Dendritic cell treated with granulocyte-macrophage colony-stimulating factor and Interleukin-4, amounts not matched to agents 40 ng/mL and 50 ng/mL, for 4 days (primary cell): ENCODE data around the gene MPDZ.
"Not testable (repeated sequence)": the region's sequence is repeated elsewhere in the genome, so short reads cannot be mapped to it uniquely, and the experiment has no call there.

Experiments
- H3K27ac Mint-ChIP-seq: one replicate; pipeline ENCODE4 v1.8.0; 2022; ENCODE audit warnings: mild to moderate bottlenecking, mixed read lengths
- H3K27me3 Mint-ChIP-seq: one replicate; pipeline ENCODE4 v1.8.0; 2022; ENCODE audit warnings: mild to moderate bottlenecking, mixed read lengths
- H3K36me3 Mint-ChIP-seq: one replicate; pipeline ENCODE4 v1.8.0; 2022; ENCODE audit warnings: low read depth, mixed read lengths
- H3K4me1 Mint-ChIP-seq: one replicate; pipeline ENCODE4 v1.8.0; 2022; ENCODE audit warnings: low read depth, mixed read lengths
- H3K4me3 Mint-ChIP-seq: one replicate; pipeline ENCODE4 v1.8.0; 2022; ENCODE audit warnings: mild to moderate bottlenecking, moderate library complexity, mixed read lengths
- H3K9me3 Mint-ChIP-seq: one replicate; pipeline ENCODE4 v1.8.0; 2022; ENCODE audit warnings: mixed read lengths
- intact Hi-C: fragments of 100-400 bp; cut with micrococcal nuclease; formaldehyde crosslinking; loops from one replicate; pipeline ENCODE4 v1.15.0; 2022

The MPDZ gene

GRCh38 chr9:13228431-13228830 lies 51.1 kb downstream of the MPDZ start:
- Mint-ChIP-seq H3K9me3 (no peaks in the 10 kb centered on the region), H3K36me3 (no peaks in the 10 kb centered on the region), H3K27me3 (no peaks in the 10 kb centered on the region), H3K4me3 (no peak overlapping the region), H3K27ac (no peak overlapping the region), H3K4me1 (no peaks in the 10 kb centered on the region)
- intact Hi-C loops, result no loop called here

- intact Hi-C loops, result no loop called here
- Mint-ChIP-seq H3K36me3 (no peaks in the 10 kb centered on the region), H3K27me3 (no peaks in the 10 kb centered on the region), H3K9me3 (no peaks in the 10 kb centered on the region), H3K4me3 (no peak overlapping the region), H3K27ac (no peak overlapping the region), H3K4me1 (no peaks in the 10 kb centered on the region)
Measured at GRCh38 chr9:13224366-13224765, 55.1 kb downstream of the MPDZ start.

- H3K36me3 Mint-ChIP-seq, H3K9me3 Mint-ChIP-seq, H3K27ac Mint-ChIP-seq, H3K4me1 Mint-ChIP-seq, intact Hi-C loops, H3K4me3 Mint-ChIP-seq, H3K27me3 Mint-ChIP-seq: not testable (repeated sequence)
Measured at GRCh38 chr9:13222733-13223132, 56.8 kb downstream of the MPDZ start.

- H3K27ac Mint-ChIP-seq, result no peak overlapping the region
- no peaks in the 10 kb centered on the region for H3K4me1 Mint-ChIP-seq
- intact Hi-C loops, result no loop called here
- no peaks in the 10 kb centered on the region for H3K9me3 Mint-ChIP-seq
- no peaks in the 10 kb centered on the region for H3K27me3 Mint-ChIP-seq
- H3K36me3 Mint-ChIP-seq, result no peaks in the 10 kb centered on the region
- H3K4me3 Mint-ChIP-seq, result no peak overlapping the region
Measured at GRCh38 chr9:13221741-13222140, 57.8 kb downstream of the MPDZ start.

- Mint-ChIP-seq H3K4me1 (no peaks in the 10 kb centered on the region), H3K4me3 (no peak overlapping the region), H3K36me3 (no peaks in the 10 kb centered on the region), H3K9me3 (no peaks in the 10 kb centered on the region), H3K27ac (no peak overlapping the region), H3K27me3 (no peaks in the 10 kb centered on the region)
- intact Hi-C loops, result no loop called here
Measured at GRCh38 chr9:13220837-13221236, 58.7 kb downstream of the MPDZ start.

- H3K4me3 Mint-ChIP-seq, result no peak overlapping the region
- no peaks in the 10 kb centered on the region for H3K4me1 Mint-ChIP-seq
- no peaks in the 10 kb centered on the region for H3K36me3 Mint-ChIP-seq
- H3K27me3 Mint-ChIP-seq, result no peaks in the 10 kb centered on the region
- no peak overlapping the region for H3K27ac Mint-ChIP-seq
- no peaks in the 10 kb centered on the region for H3K9me3 Mint-ChIP-seq
- intact Hi-C loops, result no loop called here
Measured at GRCh38 chr9:13215791-13216554, 63.5 kb downstream of the MPDZ start.

DNA sequence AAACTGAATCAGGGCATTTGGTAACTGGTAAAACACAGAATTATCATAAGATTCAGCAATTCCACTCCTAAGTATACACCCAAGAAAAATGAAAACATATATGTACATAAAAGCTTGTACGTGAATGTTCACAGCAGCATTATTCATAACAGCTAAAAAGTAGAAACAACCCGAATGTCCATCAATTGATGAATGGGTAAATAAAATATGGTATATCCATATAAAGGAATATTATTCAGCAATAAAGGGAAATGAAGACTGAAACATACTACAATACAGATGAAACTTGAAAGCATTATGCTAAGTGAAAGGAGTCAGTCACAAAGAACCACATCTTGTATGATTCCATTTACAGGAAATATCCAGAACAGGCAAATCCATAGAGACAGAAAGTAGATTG lies 65.5 kb downstream of the MPDZ start:
- no peaks in the 10 kb centered on the region for H3K4me1 Mint-ChIP-seq
- no peaks in the 10 kb centered on the region for H3K36me3 Mint-ChIP-seq
- no peak overlapping the region for H3K27ac Mint-ChIP-seq
- no peaks in the 10 kb centered on the region for H3K9me3 Mint-ChIP-seq
- no peak overlapping the region for H3K4me3 Mint-ChIP-seq
- intact Hi-C loops, result no loop called here
- no peaks in the 10 kb centered on the region for H3K27me3 Mint-ChIP-seq

DNA sequence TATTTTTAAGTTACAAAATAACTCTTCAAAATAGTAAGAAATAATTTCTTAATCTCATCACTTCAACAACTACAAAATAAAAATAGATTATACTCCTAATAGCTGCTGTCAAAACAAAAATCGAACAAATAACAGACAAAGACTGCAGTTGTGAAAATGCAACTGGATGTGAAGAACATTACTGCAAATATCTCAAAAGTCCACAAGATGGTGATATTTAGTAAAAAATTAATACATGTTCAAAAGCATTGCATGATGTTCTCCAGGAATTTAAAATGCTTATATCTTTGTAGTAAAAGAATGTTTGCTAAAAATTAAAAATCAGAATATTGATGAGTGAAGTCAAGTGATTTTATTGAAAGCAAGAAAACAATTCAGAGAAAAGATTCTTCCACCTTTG lies 66.2 kb downstream of the MPDZ start:
- Mint-ChIP-seq H3K4me1 (no peaks in the 10 kb centered on the region), H3K27me3 (no peaks in the 10 kb centered on the region), H3K27ac (no peak overlapping the region), H3K9me3 (no peaks in the 10 kb centered on the region), H3K4me3 (no peak overlapping the region), H3K36me3 (no peaks in the 10 kb centered on the region)
- intact Hi-C loops, result no loop called here

GRCh38 chr9:13210306-13210705 lies 69.2 kb downstream of the MPDZ start:
- no peaks in the 10 kb centered on the region for H3K9me3 Mint-ChIP-seq

DNA sequence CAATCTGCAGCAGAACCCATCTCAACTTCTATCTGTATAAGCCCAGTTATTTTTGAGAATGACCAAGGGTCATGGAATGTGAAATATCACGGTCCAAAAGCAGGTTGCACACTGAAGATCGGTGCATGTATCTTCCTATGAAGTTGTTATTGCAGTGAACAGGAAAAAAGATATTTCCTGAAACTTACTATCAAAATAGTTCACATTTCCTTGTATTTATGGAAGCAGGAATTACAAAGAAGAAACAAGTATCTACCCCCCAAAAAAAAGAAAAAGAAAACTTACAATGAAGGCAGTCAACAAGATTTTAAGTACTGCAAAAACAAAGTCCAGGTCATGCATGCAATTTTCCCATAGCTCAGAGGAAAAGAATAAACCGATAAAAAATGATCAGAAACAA lies 70.0 kb downstream of the MPDZ start:
- no peaks in the 10 kb centered on the region for H3K36me3 Mint-ChIP-seq

More at GRCh38 chr9:13210306-13210705, 69.2 kb downstream of the MPDZ start:
- H3K4me1 Mint-ChIP-seq, result no peaks in the 10 kb centered on the region
- intact Hi-C loops, result no loop called here
- H3K27me3 Mint-ChIP-seq, result no peaks in the 10 kb centered on the region
- H3K4me3 Mint-ChIP-seq, result no peak overlapping the region
- H3K36me3 Mint-ChIP-seq, result no peaks in the 10 kb centered on the region
- H3K27ac Mint-ChIP-seq, result no peak overlapping the region

DNA sequence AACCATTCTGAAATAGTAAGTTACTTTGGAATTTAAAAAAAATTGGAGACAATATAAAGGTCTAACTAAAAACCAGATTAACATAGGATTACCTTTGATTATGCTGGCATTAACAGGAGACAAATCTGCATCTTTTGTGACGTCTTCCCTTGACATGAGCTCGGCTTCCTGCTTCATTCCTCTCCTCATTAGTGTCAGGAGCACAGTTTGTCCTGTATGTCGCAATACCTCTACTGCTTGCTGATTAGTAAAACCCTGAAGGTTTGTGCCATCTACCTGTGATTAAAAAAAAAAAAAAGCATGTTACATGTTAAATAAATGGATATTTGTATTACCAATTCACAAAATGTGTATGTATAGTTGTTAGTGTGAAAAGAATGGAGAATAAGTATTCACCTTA lies 73.7 kb downstream of the MPDZ start:
- Mint-ChIP-seq H3K27me3 (no peaks in the 10 kb centered on the region), H3K4me1 (no peaks in the 10 kb centered on the region), H3K4me3 (no peak overlapping the region), H3K9me3 (no peaks in the 10 kb centered on the region), H3K27ac (no peak overlapping the region), H3K36me3 (no peaks in the 10 kb centered on the region)
- intact Hi-C loops, result no loop called here

More for the DNA sequence above, 70.0 kb downstream of the MPDZ start:
- H3K4me3 Mint-ChIP-seq, result no peak overlapping the region
- no peaks in the 10 kb centered on the region for H3K9me3 Mint-ChIP-seq
- no peaks in the 10 kb centered on the region for H3K27me3 Mint-ChIP-seq
- intact Hi-C loops, result no loop called here
- no peaks in the 10 kb centered on the region for H3K4me1 Mint-ChIP-seq
- no peak overlapping the region for H3K27ac Mint-ChIP-seq

DNA sequence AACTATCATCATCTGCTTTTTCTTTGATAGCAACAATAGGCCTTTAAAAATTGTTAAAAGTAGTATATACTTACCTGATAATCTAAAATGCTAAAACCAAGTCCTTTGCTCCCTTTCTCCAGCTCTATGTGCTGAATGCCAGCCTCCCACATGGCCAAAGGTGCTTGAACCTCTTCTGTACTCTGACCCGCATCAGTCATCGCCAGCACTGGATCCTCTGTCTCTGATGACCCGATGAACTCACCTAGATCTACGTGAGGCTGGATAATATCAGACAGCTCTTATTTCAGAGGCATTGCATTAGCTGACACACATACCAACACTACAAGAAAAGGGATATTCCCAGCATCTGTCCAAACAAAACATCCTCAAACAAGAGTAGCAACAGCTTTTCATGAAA lies 89.5 kb downstream of the MPDZ start:
- no peak overlapping the region for H3K27ac Mint-ChIP-seq
- no peaks in the 10 kb centered on the region for H3K27me3 Mint-ChIP-seq
- no peaks in the 10 kb centered on the region for H3K9me3 Mint-ChIP-seq
- no peaks in the 10 kb centered on the region for H3K4me1 Mint-ChIP-seq
- intact Hi-C loops, result no loop called here
- H3K4me3 Mint-ChIP-seq, result no peak overlapping the region
- no peaks in the 10 kb centered on the region for H3K36me3 Mint-ChIP-seq

DNA sequence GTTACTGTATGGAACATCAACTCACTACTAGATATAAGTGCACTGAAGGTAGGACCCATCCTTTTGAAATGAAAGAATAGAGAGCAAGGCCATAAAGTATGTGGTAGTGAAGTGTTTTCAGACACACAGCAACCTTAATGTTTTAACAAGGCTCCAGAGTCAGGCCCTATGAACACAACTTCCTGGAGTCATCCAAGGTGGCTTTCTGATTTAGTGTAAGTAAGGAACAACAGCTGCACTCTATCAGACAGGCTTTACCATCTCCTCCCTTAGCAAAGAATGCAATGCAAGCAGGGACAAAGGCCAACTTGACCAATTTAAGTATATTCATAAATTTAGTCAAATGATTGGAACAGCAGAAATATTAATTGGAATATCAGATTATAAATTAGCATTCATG lies 90.1 kb downstream of the MPDZ start:
- intact Hi-C loops, result no loop called here
- no peak overlapping the region for H3K27ac Mint-ChIP-seq
- no peaks in the 10 kb centered on the region for H3K9me3 Mint-ChIP-seq
- H3K27me3 Mint-ChIP-seq, result no peaks in the 10 kb centered on the region
- H3K36me3 Mint-ChIP-seq, result no peaks in the 10 kb centered on the region
- H3K4me1 Mint-ChIP-seq, result no peaks in the 10 kb centered on the region
- no peak overlapping the region for H3K4me3 Mint-ChIP-seq

DNA sequence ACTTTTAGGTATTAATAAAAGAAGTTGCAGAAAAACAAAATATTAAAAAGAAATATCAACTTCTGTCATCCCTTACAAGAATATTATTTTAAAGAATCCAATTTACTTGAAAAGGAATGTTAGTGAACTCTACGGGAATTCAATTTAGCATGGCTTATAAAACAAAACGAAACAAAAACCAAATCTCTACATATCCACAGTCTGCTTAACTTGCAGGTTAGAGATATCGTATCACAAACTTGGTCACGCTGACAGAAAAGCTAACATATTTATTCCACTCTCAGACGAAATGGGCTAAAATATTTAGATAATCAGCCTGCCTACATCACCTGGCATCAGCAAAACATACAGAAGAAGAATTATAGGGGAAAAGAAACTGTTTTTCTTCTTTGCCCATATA lies 92.7 kb downstream of the MPDZ start:
- intact Hi-C loops, result no loop called here
- H3K27ac Mint-ChIP-seq, result no peak overlapping the region
- H3K9me3 Mint-ChIP-seq, result no peaks in the 10 kb centered on the region
- no peaks in the 10 kb centered on the region for H3K36me3 Mint-ChIP-seq
- no peaks in the 10 kb centered on the region for H3K4me1 Mint-ChIP-seq
- H3K27me3 Mint-ChIP-seq, result no peaks in the 10 kb centered on the region
- H3K4me3 Mint-ChIP-seq, result no peak overlapping the region

- Mint-ChIP-seq H3K4me1 (no peaks in the 10 kb centered on the region), H3K9me3 (no peaks in the 10 kb centered on the region), H3K27ac (no peak overlapping the region), H3K27me3 (no peaks in the 10 kb centered on the region), H3K4me3 (no peak overlapping the region), H3K36me3 (no peaks in the 10 kb centered on the region)
- intact Hi-C loops, result no loop called here
Measured at GRCh38 chr9:13186091-13186490, 93.4 kb downstream of the MPDZ start.
